GM06990 (cell line): ENCODE data around the gene ARIH2.

ENCODE experiments used
- DNase-seq: peaks from one replicate; pipeline ENCODE4 v3.0.0-alpha.2; 2011; ENCODE audit not compliant: insufficient read length; ENCODE audit errors: extremely low read depth
- H3K27me3 ChIP-seq: replicated peaks from 2 replicates; pipeline ENCODE4 v1.6.0; 2011; ENCODE audit warnings: low read length; ENCODE audit not compliant: control insufficient read depth, insufficient read depth
- H3K36me3 ChIP-seq: 2 replicates; pipeline ENCODE4 v1.5.1; 2011; ENCODE audit warnings: low read length; ENCODE audit not compliant: control insufficient read depth, insufficient read depth
- H3K4me3 ChIP-seq: replicated peaks from 2 replicates; pipeline ENCODE4 v1.5.1; 2011; ENCODE audit warnings: low read depth, mild to moderate bottlenecking, control low read depth, low read length
- TF ChIP-seq, protein P1 (sequence below): IDR thresholded peaks from 2 replicates; pipeline ENCODE4 v1.5.1; 2011; ENCODE audit warnings: low read length, control low read depth, mild to moderate bottlenecking, inconsistent platforms; ENCODE audit not compliant: insufficient read depth, poor library complexity, severe bottlenecking

ARIH2 gene

DNA sequence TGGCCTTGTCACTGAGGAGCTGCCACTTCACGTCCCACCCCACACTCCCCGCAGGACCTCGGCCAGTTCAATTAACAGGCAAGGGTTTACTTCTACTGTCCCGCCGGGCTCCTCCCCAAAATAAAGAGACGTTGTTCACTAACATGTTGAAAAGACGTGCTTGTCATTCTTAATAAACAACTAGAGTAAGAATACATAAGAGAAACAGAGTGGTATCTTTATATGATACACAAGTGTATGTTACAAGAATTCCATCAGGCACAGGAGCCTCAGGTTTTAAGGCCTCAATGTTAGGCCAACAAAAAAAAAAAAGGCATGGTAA is 110.9 kb downstream of the ARIH2 start:
- Histone ChIP-seq H3K4me3 (no peak overlapping the region), H3K36me3 (peaks cover 28% of the 10 kb centered on the region), H3K27me3 (no peaks in the 10 kb centered on the region)
- DNase-seq = no peak
- TF ChIP-seq, protein P1, sequence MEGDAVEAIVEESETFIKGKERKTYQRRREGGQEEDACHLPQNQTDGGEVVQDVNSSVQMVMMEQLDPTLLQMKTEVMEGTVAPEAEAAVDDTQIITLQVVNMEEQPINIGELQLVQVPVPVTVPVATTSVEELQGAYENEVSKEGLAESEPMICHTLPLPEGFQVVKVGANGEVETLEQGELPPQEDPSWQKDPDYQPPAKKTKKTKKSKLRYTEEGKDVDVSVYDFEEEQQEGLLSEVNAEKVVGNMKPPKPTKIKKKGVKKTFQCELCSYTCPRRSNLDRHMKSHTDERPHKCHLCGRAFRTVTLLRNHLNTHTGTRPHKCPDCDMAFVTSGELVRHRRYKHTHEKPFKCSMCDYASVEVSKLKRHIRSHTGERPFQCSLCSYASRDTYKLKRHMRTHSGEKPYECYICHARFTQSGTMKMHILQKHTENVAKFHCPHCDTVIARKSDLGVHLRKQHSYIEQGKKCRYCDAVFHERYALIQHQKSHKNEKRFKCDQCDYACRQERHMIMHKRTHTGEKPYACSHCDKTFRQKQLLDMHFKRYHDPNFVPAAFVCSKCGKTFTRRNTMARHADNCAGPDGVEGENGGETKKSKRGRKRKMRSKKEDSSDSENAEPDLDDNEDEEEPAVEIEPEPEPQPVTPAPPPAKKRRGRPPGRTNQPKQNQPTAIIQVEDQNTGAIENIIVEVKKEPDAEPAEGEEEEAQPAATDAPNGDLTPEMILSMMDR = no peak

DNA sequence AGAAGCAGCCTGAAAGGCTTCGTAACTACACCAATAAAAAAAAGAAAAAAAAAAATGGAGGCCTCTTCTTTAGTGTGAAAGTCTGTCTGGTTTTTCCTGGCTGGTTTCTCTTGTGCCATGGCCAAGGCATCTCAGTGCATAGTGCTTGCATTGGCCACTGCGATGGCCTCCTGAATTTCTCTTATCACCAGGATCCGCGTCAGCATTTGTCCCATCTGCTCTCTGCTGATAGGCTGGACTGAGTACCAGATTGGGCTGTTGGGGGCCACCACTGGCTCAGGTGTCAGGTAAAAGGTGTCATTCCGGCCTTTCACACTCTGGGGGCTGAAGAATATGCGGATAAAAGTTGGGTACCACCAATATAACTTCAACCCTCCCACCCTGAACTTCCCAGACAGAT is 111.7 kb downstream of the ARIH2 start:
- DNase-seq = no peak
- no peaks in the 10 kb centered on the region for H3K27me3 ChIP-seq
- TF ChIP-seq, protein P1 = no peak
- no peak overlapping the region for H3K4me3 ChIP-seq
- peaks cover 23% of the 10 kb centered on the region for H3K36me3 ChIP-seq

DNA sequence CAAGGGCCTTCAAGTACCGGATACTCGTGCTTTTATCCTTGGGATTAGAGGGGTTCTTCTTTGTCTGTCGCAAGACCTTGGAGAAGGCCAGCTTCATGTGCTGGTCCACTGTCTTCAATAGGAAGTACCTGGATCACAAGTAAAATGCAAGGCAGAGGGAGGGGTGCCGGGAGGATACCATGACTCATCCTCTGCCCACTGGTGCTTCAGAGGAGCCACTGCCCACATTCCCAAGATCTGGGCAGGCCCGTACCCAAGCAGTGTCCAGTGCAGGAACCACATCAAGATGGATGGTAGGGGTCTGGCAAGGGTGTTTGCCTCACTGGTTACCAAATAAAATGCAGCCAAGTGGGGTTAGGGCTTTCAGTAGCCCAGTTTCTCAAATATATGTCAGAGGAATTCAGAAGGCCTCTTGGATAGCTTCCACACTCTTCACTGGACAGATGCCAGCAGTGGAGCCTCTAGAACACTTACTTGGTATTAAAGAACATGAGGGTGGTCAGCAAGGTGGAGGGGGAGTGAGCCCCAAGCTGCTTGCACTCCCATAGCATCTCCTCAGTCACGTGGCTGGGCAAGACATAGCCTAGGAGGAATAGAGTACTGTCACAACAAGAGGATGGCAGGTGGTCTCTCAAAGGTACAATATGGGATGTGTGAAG is 114.1 kb downstream of the ARIH2 start:
- H3K27me3 ChIP-seq = no peaks in the 10 kb centered on the region
- H3K36me3 ChIP-seq = peaks cover 17% of the 10 kb centered on the region
- TF ChIP-seq, protein P1 = no peak
- H3K4me3 ChIP-seq = no peak overlapping the region
- DNase-seq = no peak

DNA sequence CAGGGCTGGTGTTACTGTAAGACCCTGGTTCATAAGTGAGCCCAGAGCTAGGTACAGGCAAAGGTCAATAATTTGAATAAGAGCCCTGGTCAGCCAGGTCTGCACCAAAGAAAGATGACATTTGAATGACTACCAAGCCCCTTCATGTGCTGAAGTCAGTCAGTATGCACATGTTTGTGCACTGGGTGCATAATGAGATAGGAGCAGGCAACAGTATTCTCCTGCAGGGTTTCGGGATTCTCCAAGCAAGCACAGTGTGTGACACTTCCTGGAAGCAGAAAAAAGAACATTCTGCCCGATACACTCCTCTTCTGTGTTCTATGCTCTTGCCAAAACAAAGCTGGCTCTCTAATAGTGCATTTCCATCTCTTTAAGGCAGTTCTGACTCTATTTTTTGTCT is 116.0 kb downstream of the ARIH2 start:
- TF ChIP-seq, protein P1 = no peak
- DNase-seq = no peak
- H3K4me3 ChIP-seq = no peak overlapping the region
- H3K36me3 ChIP-seq = peaks cover 17% of the 10 kb centered on the region
- no peaks in the 10 kb centered on the region for H3K27me3 ChIP-seq

DNA sequence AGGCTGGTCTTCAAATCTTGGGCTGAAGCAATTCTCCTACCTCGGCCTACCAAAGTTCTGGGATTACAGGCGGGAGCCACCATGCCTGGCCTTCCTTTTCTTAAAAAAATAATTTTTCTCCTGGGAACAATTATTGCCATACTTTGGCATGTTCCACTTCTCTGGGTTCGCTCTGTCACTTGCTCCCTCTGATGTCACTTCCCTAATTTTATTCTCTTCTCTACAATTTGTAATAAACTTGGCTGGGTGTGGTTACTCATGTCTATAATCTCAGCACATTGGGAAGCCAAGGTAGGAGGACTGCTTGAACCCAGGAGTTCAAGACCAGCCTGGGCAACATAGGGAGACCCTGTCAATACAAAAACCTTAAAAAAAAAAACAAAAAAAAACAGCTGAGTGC is 116.6 kb downstream of the ARIH2 start:
- TF ChIP-seq, protein P1 = no peak
- peaks cover 17% of the 10 kb centered on the region for H3K36me3 ChIP-seq
- no peaks in the 10 kb centered on the region for H3K27me3 ChIP-seq
- no peak for DNase-seq
- H3K4me3 ChIP-seq = no peak overlapping the region
